Myocyte (in vitro differentiated cells): ENCODE data around the gene PHLDB2. TPM values are rescaled to one million over a fixed set of nuclear protein-coding genes. Genes with fewer than 3 reads are reported as not detected.

Experiments
- DNase-seq: peaks from one replicate; pipeline ENCODE4 v3.0.0-alpha.2; 2012; ENCODE audit warnings: low read depth
- total RNA-seq: library from RNA; depleted of rRNA; stranded (reverse); fragments of >200 nt; gene quantifications from 2 replicates; pipeline ENCODE4 v1.2.3, GENCODE V29; 2014

The PHLDB2 gene
- total RNA-seq, 1 donor from 2014 or later = 53.8 TPM

DNA sequence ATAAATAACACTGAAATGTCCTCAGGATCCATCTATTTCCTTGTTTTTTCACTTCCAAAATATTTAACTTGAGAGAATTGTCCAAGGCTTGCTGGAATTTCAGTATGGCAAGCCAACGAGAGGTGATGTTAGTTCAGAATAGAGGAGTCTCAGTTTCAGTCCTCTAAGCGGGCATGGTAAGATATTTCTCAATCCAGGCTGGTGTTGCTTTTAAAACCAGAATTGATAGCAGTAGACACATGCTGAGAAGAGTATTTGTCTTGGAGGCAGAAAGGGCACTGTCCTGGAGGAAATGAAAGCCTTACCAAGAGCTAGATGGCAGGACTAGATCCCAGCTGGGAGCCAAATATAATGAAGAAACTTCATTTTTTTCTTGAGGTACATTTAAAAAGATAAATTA lies 23.1 kb downstream of the PHLDB2 start:
- DNase-seq = no peak

DNA sequence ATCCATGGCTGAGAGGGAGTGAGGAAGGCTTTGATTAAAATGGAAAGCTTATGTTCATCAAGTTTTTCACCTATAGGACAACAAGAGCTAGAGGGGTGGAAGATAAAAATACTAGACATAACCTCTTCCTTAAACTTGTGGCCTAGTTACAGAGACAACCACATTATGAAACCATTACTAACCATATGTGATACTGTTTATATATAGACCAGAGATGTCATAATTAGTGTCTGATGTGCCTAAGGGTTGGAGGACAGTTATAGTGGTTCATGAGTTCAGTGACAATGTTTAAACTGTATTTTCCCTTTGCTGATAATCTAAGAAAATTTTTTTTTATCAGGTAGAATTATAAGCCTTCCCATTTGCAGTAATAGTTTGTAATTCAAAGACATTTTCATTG lies 23.7 kb downstream of the PHLDB2 start:
- no peak for DNase-seq

DNA sequence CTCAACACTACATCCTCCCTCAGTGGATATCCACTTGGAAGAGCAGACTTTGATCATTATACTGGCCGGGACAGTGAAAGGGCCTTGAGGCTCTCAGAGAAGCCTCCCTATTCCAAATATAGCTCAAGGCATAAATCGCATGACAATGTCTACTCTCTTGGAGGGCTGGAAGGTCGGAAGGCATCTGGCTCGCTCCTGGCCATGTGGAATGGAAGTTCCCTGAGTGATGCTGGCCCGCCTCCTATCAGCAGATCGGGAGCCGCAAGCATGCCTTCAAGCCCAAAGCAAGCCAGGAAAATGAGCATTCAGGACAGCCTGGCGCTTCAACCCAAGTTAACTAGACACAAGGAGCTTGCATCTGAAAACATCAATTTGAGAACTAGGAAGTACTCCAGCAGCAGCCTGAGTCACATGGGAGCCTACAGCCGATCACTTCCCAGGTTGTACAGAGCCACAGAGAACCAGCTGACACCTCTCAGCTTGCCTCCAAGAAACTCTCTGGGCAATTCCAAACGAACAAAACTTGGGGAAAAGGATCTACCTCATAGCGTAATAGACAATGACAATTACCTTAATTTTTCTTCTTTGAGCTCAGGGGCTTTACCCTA lies 25.4 kb downstream of the PHLDB2 start:
- no peak for DNase-seq

GRCh38 chr3:111885578-111885977 lies 26.5 kb downstream of the PHLDB2 start:
- no peak for DNase-seq

DNA sequence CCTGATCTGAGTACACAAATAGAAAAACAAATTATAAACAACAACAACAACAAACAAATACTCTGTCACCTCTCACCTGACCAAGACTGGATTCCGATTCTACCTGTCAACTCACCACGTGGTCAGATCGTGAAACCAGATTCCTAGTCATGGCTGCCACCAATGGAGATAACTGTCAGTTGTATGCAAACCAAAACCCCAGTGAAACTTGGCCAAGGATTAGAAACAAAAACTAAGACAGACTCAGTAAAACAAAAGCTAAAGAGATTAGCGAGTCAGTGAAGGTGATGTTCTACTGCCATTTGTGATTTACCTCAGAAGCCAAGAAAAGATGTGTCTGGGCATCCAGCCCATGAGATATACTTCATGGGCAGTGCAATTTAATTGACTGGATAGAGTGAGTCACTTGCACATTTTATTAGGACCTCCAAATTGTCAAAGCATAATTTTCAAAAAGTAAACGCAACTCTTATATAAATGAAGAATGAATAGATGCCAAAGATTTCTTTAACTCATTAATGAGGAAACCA lies 31.1 kb downstream of the PHLDB2 start:
- no peak for DNase-seq

GRCh38 chr3:111892070-111892469 lies 33.0 kb downstream of the PHLDB2 start:
- DNase-seq = no peak

- peak; percentile 54 for DNase-seq
These were observed 36.0 kb downstream of the PHLDB2 start for GRCh38 chr3:111895071-111895470.

DNA sequence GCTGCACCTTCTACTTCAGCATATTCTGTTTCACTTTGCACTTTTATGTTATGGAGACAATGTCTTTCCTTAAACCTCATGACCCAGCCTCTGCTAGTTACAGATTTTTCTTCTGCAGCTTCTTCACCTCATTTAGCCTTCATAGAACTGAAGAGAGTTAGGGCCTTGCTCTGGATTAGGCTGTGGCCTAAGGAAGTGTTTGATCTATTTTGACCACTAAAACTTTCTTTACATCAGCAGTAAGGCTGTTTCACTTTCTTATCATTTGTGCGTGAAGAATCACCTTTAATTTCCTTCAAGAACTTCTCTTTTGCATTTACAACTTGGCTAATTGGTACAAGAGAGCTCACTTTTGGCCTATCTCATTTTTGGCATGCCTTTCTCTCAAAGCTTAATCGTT lies 40.9 kb downstream of the PHLDB2 start:
- DNase-seq = no peak

DNA sequence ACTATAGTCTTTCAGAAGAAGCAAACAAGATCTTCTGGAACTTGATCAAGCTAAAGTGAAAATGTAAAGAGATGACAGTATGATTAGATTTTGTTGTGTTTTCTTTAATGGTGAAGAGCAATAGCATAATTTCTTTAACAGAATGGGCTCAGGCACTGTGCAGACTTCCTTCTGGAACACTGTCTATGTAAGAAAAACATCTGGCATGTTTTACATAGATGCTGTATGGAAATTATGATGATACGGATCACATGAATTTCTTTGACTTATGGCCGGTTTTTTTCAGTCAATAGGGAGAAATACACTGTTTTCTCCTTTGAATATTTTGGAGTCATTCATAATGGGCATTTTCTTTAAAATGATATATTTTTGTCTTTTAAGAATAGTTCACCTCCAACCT lies 42.6 kb downstream of the PHLDB2 start:
- DNase-seq = no peak

- DNase-seq = no peak
These were observed 43.5 kb downstream of the PHLDB2 start for GRCh38 chr3:111902534-111902933.

DNA sequence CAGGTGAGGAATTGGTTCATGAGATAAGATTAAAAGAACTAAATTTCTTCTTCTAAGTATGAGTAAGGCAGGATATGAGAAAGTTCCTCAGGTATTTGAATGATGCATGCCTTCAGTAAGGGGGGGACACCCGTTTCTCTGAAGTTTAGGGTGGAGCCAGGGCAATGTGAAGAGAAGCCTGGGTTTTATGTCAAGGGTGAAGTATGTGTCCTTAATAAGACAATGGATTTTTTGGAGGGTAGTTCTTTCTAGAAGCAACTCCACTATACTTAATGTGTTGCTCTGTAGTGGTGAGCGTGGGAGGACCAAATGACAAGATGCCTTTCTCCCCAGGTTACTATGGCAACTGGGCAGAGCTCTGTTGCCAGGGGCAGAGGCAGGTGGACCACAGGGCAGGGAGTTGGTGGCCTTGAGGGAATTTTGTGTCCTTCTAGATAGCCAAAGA lies 44.0 kb downstream of the PHLDB2 start:
- peak; percentile 32 for DNase-seq

DNA sequence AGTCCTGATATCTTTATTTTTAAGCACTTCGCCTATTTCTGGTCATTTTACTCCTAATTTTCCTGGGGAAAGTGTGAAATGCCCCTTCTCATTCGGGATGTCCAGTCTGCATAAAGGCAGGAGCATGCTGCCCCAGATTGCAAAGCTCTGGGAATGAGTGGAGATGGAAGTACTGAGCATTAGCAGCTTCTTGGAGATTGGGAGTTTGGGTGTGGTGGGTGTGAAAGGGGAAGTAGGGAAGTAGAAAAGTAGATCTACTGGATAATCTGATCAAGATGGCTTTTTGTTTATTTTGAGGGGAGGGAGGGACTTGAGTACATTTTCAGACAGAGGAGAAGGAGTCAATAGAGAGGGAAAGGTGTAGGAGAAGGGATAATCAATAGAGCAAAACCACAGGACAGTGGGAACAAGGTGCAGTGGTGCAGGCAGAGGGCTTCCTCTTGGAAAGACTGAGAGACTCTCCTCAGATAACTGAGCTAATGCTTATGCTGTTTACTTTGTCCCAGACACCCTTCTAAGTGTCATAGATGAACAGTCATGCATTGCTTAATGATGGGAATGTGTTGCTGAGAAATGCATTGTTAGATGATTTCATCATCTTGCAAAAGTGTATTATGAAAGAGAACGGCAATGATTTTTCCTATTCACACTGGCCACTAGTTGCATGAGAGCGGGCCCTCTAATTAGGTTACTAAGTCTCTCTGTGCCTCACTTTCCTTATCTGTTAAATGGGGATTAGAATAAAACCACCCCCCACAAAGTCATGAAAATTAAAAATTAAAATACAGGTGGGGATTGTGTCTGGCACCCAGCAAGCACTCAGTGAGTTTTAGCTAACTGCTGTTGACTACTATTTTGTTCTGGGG lies 45.5 kb downstream of the PHLDB2 start:
- peak; percentile 71 for DNase-seq

- no peak for DNase-seq
These were observed 47.6 kb downstream of the PHLDB2 start for GRCh38 chr3:111906656-111907055.

GRCh38 chr3:111907151-111907550 lies 48.1 kb downstream of the PHLDB2 start:
- no peak for DNase-seq

DNA sequence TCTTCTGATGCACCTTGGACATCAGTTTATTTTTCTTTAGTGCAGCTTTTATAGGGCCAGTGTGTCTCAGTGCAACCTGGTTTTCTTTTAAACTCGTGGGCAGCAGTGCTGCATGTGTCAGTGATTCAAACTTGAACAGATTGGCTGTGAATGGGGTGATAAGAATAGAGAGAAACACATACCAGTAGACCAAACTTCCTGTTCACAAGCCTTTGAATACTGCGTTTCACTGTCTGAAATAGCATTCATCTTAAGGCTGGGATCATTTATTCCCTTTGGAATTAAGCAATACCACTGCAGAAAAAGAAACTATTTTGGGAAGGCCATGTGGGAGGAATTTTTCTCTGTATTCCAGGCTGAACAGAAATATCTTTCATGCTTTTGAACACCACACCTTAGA lies 51.7 kb downstream of the PHLDB2 start:
- peak; percentile 67 for DNase-seq

DNA sequence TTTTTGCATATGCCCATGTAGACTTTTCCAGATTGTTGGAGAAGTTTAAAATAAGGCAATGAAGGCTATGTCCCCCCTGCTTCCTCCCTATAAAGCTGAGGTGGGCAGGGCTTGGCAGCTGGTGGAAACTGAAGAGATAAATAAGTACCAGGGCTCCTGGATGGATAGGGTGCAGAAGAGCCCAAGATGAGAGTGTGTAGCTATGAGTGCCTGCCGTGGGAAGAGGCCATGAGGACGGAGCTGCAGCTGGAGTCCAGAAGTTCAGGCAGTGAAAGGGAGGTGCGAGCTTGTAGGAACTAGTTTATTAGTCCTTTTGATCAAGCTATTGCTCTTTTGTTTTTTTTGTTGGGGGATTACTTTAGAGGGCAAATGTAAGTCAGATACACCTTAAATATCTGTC lies 52.4 kb downstream of the PHLDB2 start:
- no peak for DNase-seq

- no peak for DNase-seq
These were observed 54.2 kb downstream of the PHLDB2 start for GRCh38 chr3:111913163-111913763.

- no peak for DNase-seq
These were observed 56.8 kb downstream of the PHLDB2 start for GRCh38 chr3:111915905-111916304.

DNA sequence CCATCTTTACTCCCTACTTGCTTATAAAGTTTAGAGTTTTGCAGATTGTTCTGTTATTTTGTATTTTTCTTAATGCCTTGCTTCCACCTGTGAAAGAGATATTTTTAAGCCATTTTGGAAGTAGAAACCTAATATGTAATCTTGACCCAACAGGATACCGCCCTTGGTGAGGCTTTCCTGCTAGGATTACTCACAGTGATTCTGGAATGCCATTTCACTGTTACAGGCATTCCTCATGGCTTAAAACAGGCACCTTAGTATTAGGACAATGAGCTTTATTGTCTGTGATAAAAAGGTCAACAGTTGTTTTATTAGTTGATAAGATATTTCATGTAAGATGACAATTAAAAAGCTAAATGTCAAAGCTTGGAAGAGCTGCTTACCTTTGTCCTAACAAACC lies 58.2 kb downstream of the PHLDB2 start:
- peak; percentile 57 for DNase-seq

DNA sequence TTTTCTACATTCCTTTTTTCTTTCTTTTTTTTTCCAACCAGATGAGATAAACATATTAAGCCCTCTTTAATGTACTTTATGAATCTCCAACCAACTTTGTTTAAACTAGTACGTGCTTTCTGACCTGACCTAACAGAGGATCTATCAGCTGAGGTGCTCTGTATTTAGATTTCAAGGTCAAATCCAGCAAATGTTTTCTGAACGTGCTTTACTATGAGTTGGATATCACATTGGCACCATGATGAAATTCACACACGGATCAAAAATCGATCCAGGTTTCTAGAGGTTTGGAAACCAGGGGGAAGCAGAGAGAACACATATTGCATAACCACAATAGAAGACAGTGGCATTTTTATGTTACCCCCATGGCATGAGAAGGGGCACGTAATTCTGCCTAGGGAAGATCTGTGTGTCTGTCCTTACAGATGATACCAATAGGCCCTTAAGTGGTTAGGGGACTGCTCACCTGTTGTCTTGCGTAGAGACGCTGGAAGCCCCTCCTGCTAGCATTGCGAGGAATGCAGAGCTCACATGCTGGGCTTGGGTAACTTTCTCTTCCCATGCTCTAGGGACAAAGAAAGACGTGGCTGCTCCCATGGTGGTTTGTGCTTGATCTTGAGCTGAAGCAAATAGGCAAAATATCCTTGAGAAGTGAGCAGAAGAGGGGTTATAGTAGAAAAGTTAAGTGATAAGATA lies 60.5 kb downstream of the PHLDB2 start:
- DNase-seq = no peak

- DNase-seq = no peak
These were observed 62.1 kb downstream of the PHLDB2 start for GRCh38 chr3:111921181-111921580.
